ENCODE results near the gene RASA1.

DNA sequence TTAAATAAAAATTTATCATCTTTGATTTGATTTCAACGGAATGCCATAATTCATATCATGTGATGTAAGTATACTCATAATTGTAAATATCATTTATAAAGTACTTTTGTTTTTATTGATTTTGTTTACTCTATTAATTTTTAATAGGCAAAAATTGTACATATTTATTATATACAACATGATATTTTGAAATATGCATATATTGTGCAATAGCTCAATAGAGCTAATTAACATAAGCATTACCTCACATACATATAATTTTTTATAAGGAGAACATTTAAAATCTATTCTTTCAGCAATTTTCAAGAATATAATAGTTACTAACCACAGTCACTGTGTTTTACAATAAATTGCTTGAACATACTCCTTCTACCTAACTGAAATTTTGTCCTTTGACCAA lies 170.0 kb downstream of the RASA1 start:
- TF ChIP-seq KDM4B (IDR thresholded peaks at IDR 0.05; ENCODE audit: borderline replicate concordance in 2 of 2, low read depth in 1 of 2) = no peak
- no peak for TF ChIP-seq EP300 (IDR thresholded peaks at IDR 0.05; ENCODE audit: low read length)
- no peak for TF ChIP-seq HNRNPLL (IDR thresholded peaks at IDR 0.05; ENCODE audit: low read depth, low read length, poor library complexity, severe bottlenecking)
- TF ChIP-seq, protein P1, sequence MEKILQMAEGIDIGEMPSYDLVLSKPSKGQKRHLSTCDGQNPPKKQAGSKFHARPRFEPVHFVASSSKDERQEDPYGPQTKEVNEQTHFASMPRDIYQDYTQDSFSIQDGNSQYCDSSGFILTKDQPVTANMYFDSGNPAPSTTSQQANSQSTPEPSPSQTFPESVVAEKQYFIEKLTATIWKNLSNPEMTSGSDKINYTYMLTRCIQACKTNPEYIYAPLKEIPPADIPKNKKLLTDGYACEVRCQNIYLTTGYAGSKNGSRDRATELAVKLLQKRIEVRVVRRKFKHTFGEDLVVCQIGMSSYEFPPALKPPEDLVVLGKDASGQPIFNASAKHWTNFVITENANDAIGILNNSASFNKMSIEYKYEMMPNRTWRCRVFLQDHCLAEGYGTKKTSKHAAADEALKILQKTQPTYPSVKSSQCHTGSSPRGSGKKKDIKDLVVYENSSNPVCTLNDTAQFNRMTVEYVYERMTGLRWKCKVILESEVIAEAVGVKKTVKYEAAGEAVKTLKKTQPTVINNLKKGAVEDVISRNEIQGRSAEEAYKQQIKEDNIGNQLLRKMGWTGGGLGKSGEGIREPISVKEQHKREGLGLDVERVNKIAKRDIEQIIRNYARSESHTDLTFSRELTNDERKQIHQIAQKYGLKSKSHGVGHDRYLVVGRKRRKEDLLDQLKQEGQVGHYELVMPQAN (IDR thresholded peaks at IDR 0.05; ENCODE audit: borderline replicate concordance) = no peak
- TF ChIP-seq, protein P2, sequence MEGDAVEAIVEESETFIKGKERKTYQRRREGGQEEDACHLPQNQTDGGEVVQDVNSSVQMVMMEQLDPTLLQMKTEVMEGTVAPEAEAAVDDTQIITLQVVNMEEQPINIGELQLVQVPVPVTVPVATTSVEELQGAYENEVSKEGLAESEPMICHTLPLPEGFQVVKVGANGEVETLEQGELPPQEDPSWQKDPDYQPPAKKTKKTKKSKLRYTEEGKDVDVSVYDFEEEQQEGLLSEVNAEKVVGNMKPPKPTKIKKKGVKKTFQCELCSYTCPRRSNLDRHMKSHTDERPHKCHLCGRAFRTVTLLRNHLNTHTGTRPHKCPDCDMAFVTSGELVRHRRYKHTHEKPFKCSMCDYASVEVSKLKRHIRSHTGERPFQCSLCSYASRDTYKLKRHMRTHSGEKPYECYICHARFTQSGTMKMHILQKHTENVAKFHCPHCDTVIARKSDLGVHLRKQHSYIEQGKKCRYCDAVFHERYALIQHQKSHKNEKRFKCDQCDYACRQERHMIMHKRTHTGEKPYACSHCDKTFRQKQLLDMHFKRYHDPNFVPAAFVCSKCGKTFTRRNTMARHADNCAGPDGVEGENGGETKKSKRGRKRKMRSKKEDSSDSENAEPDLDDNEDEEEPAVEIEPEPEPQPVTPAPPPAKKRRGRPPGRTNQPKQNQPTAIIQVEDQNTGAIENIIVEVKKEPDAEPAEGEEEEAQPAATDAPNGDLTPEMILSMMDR (IDR thresholded peaks at IDR 0.05 in 2 of 3, conservative IDR thresholded peaks at IDR 0.05 in 1 of 3; ENCODE audit: insufficient read depth in 2 of 3, low read depth in 1 of 3, low read length in 3 of 3) = no peak
- TF ChIP-seq, protein P3, sequence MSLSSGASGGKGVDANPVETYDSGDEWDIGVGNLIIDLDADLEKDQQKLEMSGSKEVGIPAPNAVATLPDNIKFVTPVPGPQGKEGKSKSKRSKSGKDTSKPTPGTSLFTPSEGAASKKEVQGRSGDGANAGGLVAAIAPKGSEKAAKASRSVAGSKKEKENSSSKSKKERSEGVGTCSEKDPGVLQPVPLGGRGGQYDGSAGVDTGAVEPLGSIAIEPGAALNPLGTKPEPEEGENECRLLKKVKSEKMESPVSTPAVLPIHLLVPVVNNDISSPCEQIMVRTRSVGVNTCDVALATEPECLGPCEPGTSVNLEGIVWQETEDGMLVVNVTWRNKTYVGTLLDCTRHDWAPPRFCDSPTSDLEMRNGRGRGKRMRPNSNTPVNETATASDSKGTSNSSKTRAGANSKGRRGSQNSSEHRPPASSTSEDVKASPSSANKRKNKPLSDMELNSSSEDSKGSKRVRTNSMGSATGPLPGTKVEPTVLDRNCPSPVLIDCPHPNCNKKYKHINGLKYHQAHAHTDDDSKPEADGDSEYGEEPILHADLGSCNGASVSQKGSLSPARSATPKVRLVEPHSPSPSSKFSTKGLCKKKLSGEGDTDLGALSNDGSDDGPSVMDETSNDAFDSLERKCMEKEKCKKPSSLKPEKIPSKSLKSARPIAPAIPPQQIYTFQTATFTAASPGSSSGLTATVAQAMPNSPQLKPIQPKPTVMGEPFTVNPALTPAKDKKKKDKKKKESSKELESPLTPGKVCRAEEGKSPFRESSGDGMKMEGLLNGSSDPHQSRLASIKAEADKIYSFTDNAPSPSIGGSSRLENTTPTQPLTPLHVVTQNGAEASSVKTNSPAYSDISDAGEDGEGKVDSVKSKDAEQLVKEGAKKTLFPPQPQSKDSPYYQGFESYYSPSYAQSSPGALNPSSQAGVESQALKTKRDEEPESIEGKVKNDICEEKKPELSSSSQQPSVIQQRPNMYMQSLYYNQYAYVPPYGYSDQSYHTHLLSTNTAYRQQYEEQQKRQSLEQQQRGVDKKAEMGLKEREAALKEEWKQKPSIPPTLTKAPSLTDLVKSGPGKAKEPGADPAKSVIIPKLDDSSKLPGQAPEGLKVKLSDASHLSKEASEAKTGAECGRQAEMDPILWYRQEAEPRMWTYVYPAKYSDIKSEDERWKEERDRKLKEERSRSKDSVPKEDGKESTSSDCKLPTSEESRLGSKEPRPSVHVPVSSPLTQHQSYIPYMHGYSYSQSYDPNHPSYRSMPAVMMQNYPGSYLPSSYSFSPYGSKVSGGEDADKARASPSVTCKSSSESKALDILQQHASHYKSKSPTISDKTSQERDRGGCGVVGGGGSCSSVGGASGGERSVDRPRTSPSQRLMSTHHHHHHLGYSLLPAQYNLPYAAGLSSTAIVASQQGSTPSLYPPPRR (CRISPR knock-in tag; IDR thresholded peaks at IDR 0.05; ENCODE audit: borderline replicate concordance) = no peak
- TF ChIP-seq, protein P4, sequence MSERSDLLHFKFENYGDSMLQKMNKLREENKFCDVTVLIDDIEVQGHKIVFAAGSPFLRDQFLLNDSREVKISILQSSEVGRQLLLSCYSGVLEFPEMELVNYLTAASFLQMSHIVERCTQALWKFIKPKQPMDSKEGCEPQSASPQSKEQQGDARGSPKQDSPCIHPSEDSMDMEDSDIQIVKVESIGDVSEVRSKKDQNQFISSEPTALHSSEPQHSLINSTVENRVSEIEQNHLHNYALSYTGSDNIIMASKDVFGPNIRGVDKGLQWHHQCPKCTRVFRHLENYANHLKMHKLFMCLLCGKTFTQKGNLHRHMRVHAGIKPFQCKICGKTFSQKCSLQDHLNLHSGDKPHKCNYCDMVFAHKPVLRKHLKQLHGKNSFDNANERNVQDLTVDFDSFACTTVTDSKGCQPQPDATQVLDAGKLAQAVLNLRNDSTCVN (CRISPR knock-in tag; IDR thresholded peaks at IDR 0.05) = no peak
- no peak for TF ChIP-seq LEF1 (IDR thresholded peaks at IDR 0.05)
- TF ChIP-seq, protein P5, sequence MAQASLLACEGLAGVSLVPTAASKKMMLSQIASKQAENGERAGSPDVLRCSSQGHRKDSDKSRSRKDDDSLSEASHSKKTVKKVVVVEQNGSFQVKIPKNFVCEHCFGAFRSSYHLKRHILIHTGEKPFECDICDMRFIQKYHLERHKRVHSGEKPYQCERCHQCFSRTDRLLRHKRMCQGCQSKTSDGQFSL (CRISPR knock-in tag; IDR thresholded peaks at IDR 0.05) = no peak
- TF ChIP-seq, protein P5 (tag; IDR thresholded peaks at IDR 0.05) = no peak
- TF ChIP-seq ZFP1 (CRISPR knock-in tag; IDR thresholded peaks at IDR 0.05) = no peak

Data from K562 (cell line).